Testis (tissue), 5 donors: ENCODE results near the gene USP17L24. TPM values are rescaled to one million over a fixed set of nuclear protein-coding genes. Genes with fewer than 3 reads are reported as not detected.
"Not testable (repeated sequence)": the region's sequence is repeated elsewhere in the genome, so short reads cannot be mapped to it uniquely, and the experiment has no call there.

Experiments used
- DNase-seq: peaks from one replicate; pipeline ENCODE4 v3.0.0-alpha.2; 2019
- H3K27ac ChIP-seq, 2 donors: fragments of 200-600 bp; sonication (generic); one replicate each; pipeline ENCODE4 v1.5.1; 2019
- H3K27me3 ChIP-seq: fragments of 200-600 bp; sonication (generic); one replicate; pipeline ENCODE4 v1.5.1; 2019
- H3K36me3 ChIP-seq: fragments of 200-600 bp; sonication (generic); one replicate; pipeline ENCODE4 v1.5.1; 2017; ENCODE audit warnings: low read depth; ENCODE audit errors: missing control alignments
- H3K4me1 ChIP-seq: fragments of 200-600 bp; sonication (generic); one replicate; pipeline ENCODE4 v1.5.1; 2019
- H3K4me3 ChIP-seq, 2 donors: fragments of 200-600 bp; sonication (generic); one replicate each; pipeline ENCODE4 v1.5.1; 2017 to 2019
- H3K9me3 ChIP-seq: fragments of 200-600 bp; sonication (generic); one replicate; pipeline ENCODE4 v1.5.1; 2017
- WGBS, 2 donors: methylation state at CpG; one replicate each; pipeline ENCODE4 v1.1.5; 2018; 5-methylcytosine and 5-hydroxymethylcytosine counted together
- intact Hi-C: fragments of 100-400 bp; cut with DNase I; formaldehyde crosslinking; loops from one replicate; pipeline ENCODE4 v1.15.1; 2023; ENCODE audit warnings: low total_unique reads
- long read RNA-seq, 2 donors: transcript quantifications; one replicate each; lab custom pipeline, GENCODE V29; 2026
- polyA plus RNA-seq: library from polyadenylated mRNA; stranded (reverse); fragments of 350-450 nt; fragmentation: Illumina TruSeq; extraction: RNeasy Lipid Tissue Mini Kit (QIAGEN cat#74804); gene quantifications from one replicate; pipeline ENCODE4 v1.2.3, GENCODE V29; 2014; ENCODE audit warnings: low read depth, low replicate concordance; ENCODE audit not compliant: insufficient read depth
- total RNA-seq, 2 donors: library from RNA; depleted of rRNA; stranded (reverse); fragments of >200 nt; gene quantifications; one replicate each; pipeline ENCODE4 v1.2.3, GENCODE V29; 2016

Gene USP17L24
- total RNA-seq (not detected), polyA plus RNA-seq (not detected)
- long read RNA-seq, donor 1: 0 reads
- long read RNA-seq, donor 2: 0 reads

- intact Hi-C loops, H3K4me3 ChIP-seq, DNase-seq, H3K27me3 ChIP-seq, H3K9me3 ChIP-seq, H3K27ac ChIP-seq, H3K4me1 ChIP-seq, H3K36me3 ChIP-seq: not testable (repeated sequence)
- WGBS, 2 donors: no CpG with 5 or more reads among the region's 15 CpGs
Measured at GRCh38 chr4:9324865-9325264, at the start of gene USP17L24. Gene USP17L24, plus strand, starts transcription at chr4:9325165. Its CDS starts 0 bp downstream, at chr4:9325165.

GRCh38 chr4:9324191-9324590 is 774 bp upstream of the USP17L24 start:
- DNase-seq, H3K9me3 ChIP-seq, H3K36me3 ChIP-seq, H3K4me3 ChIP-seq, intact Hi-C loops, H3K27me3 ChIP-seq, H3K27ac ChIP-seq, H3K4me1 ChIP-seq: not testable (repeated sequence)
- WGBS, 2 donors: 68 to 69% methylated on average over 4 to 5 of the region's 13 CpGs

GRCh38 chr4:9329611-9330010 is 4.6 kb downstream of the USP17L24 start, which contains the start of gene USP17L25:
Gene USP17L25, plus strand, starts transcription at chr4:9329911. Its CDS starts 0 bp downstream, at chr4:9329911.
- H3K4me3 ChIP-seq, H3K4me1 ChIP-seq, H3K36me3 ChIP-seq, H3K9me3 ChIP-seq, DNase-seq, intact Hi-C loops, H3K27me3 ChIP-seq, H3K27ac ChIP-seq: not testable (repeated sequence)
- WGBS, 2 donors: no CpG with 5 or more reads among the region's 15 CpGs

GRCh38 chr4:9334358-9334757 is 9.4 kb downstream of the USP17L24 start, which contains the start of gene USP17L26:
Gene USP17L26, plus strand, starts transcription at chr4:9334658. Its CDS starts 0 bp downstream, at chr4:9334658.
- H3K27me3 ChIP-seq, H3K4me1 ChIP-seq, DNase-seq, H3K36me3 ChIP-seq, H3K27ac ChIP-seq, H3K4me3 ChIP-seq, H3K9me3 ChIP-seq, intact Hi-C loops: not testable (repeated sequence)
- no CpG with 5 or more reads among the region's 15 CpGs for WGBS, 2 donors

GRCh38 chr4:9339103-9339502 is 14.1 kb downstream of the USP17L24 start, which contains the start of gene USP17L5:
Gene USP17L5, plus strand, starts transcription at chr4:9339403. Its CDS starts 0 bp downstream, at chr4:9339403.
- H3K27me3 ChIP-seq, H3K4me3 ChIP-seq, intact Hi-C loops, H3K4me1 ChIP-seq, H3K27ac ChIP-seq, H3K36me3 ChIP-seq, H3K9me3 ChIP-seq, DNase-seq: not testable (repeated sequence)
- no CpG with 5 or more reads among the region's 15 CpGs for WGBS, 2 donors

GRCh38 chr4:9343848-9344247 is 18.9 kb downstream of the USP17L24 start, which contains the start of gene USP17L27:
Gene USP17L27, plus strand, starts transcription at chr4:9344148. Its CDS starts 0 bp downstream, at chr4:9344148.
- WGBS, 2 donors: no CpG with 5 or more reads among the region's 15 CpGs
- H3K4me3 ChIP-seq, DNase-seq, H3K27ac ChIP-seq, H3K9me3 ChIP-seq, H3K27me3 ChIP-seq, H3K4me1 ChIP-seq, H3K36me3 ChIP-seq, intact Hi-C loops: not testable (repeated sequence)

- DNase-seq, H3K27me3 ChIP-seq, intact Hi-C loops, H3K27ac ChIP-seq, H3K4me1 ChIP-seq, H3K9me3 ChIP-seq, H3K4me3 ChIP-seq, H3K36me3 ChIP-seq: not testable (repeated sequence)
- no CpG with 5 or more reads among the region's 15 CpGs for WGBS, 2 donors
Measured at GRCh38 chr4:9348593-9348992, 23.6 kb downstream of the USP17L24 start, which contains the start of gene USP17L28. Gene USP17L28, plus strand, starts transcription at chr4:9348893. Its CDS starts 0 bp downstream, at chr4:9348893.

- intact Hi-C loops, H3K9me3 ChIP-seq, H3K4me3 ChIP-seq: not testable (repeated sequence)
Measured at GRCh38 chr4:9350866-9351265, 25.9 kb downstream of the USP17L24 start.

GRCh38 chr4:9353338-9353737 is 28.4 kb downstream of the USP17L24 start, which contains the start of gene USP17L29:
Gene USP17L29, plus strand, starts transcription at chr4:9353638. Its CDS starts 0 bp downstream, at chr4:9353638.
- WGBS, 2 donors: no CpG with 5 or more reads among the region's 15 CpGs
- H3K36me3 ChIP-seq, DNase-seq, intact Hi-C loops, H3K9me3 ChIP-seq, H3K4me1 ChIP-seq, H3K4me3 ChIP-seq, H3K27me3 ChIP-seq, H3K27ac ChIP-seq: not testable (repeated sequence)

More at GRCh38 chr4:9350866-9351265, 25.9 kb downstream of the USP17L24 start:
- not testable (repeated sequence) for DNase-seq, H3K27me3 ChIP-seq, H3K36me3 ChIP-seq, H3K4me1 ChIP-seq, H3K27ac ChIP-seq
- WGBS, 2 donors: no CpG with 5 or more reads among the region's 18 CpGs

GRCh38 chr4:9362829-9363228 is 37.9 kb downstream of the USP17L24 start, which contains the start of gene USP17L30:
Gene USP17L30, plus strand, starts transcription at chr4:9363129. Its CDS starts 0 bp downstream, at chr4:9363129.
- H3K27me3 ChIP-seq, H3K4me3 ChIP-seq, intact Hi-C loops, H3K36me3 ChIP-seq, H3K9me3 ChIP-seq, H3K4me1 ChIP-seq, DNase-seq, H3K27ac ChIP-seq: not testable (repeated sequence)
- no CpG with 5 or more reads among the region's 15 CpGs for WGBS, 2 donors
